Activated CD4-positive, alpha-beta T cell treated with anti-CD3 and anti-CD28 coated beads for 4 hours (primary cell): Measurements from ENCODE around the gene CFAP221.

Source experiments
- DNase-seq, 2 donors: peaks; one replicate each; pipeline ENCODE4 v3.0.0-alpha.2; 2020

CFAP221 gene

DNA sequence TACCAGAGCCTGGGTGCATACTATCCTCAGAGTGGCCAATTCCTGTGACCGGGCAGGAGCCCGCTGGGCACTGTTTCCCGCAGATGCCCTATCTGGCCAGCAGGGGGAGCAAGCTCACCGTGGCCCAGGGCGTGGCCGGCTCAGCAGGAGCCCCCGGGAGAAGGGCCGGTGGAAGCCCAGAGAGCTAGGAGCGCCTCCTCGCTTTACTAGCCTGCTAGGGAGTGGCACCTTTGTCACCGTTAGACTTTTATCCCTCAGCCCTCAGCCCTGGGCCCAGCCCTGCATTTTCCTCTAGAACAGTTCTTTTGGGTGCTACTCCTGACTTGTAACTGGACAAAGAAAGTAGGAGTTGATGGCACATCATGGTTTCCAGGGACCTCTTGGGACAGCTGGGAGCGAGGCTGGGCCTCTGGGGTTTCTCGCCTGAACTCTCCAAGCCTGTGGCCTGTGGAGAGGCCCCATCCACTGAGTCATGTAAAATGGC is 158.7 kb downstream of the CFAP221 start:
- peak; percentile 58 to 61 for DNase-seq

DNA sequence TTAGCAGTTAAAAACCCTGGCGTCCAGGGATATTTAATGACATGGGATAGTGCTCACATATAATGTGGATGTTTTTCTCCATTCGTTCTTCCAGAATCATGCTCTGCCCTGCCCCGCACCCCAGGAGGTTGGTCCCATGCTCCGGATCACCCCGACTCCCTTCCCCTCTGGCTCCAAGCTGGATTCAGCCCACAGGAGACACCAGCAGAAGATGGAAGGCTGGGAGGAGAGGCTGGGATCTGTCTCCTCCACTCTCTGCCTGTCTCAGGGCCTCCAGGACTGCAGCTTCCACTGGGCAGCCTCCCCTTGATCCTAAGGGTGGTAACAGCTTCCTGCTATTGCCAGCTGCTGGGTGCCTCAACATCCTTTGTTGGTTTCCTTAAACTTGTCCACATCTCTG is 159.3 kb downstream of the CFAP221 start:
- DNase-seq, result no peak

DNA sequence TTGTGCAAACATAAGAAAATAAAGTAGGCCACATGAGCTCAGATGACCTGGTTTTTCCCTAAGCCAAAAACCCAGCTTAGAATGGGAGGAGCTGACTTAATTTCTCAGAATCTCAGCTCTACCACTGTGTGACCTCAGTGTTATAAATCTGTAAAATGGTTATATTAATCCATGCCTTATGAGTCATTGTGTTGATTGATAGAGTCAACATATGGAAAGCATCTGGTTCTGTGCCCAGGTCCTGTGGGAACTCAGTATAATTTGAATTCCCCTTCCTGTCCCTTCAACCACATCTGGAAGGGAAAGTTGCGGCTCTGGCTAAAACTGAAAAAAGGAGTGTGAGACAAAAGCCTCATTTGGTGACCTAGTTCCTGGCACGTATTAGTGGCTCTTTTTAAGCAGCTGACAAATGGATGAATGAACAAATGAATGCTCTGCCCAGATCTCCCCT is 160.4 kb downstream of the CFAP221 start:
- no peak for DNase-seq

DNA sequence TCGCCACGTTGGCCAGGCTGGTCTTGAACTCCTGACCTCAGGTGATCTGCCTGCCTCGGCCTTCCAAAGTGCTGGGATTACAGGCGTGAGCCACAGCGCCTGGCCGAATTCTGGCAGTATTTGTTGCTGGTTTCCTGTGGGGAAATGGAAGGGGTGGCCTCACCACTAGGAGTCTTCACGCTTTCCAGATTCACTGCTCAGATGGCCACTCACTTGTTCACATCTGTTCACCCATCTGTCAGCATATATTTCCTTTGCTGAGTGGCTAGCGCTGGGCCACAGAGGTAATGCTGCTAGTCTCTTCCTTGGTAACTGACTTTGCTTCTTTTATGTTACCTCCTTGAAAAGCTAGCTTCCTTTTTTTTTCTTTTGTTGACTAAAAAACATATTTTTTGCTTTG is 162.0 kb downstream of the CFAP221 start:
- no peak for DNase-seq
